IMR-90 (cell line): ENCODE results near the gene PRKCA. TPM values are rescaled to one million over a fixed set of nuclear protein-coding genes. Genes with fewer than 3 reads are reported as not detected.

ENCODE experiments used
- ATAC-seq: fragments of 200-7000 bp; cut with Tn5 transposase; 2 replicates; pipeline ENCODE4 v1.9.1; 2020; ENCODE audit warnings: low read depth, mild to moderate bottlenecking, moderate library complexity
- BruUV-seq: library from RNA; stranded (reverse); fragments of 400-500 nt; replicated peaks from 2 replicates; lab custom pipeline; 2021; lab: Mats Ljungman, UMichigan
- CTCF ChIA-PET: fragments of 300-600 bp; formaldehyde crosslinking; extraction: SDS; loops from one replicate; lab custom pipeline; 2021; ENCODE audit warnings: antibody characterized with exemption; lab: Yijun Ruan, JAX
- POLR2A ChIA-PET: fragments of 300-600 bp; sonication (Branson Sonifier 250); formaldehyde crosslinking; loops from one replicate; lab custom pipeline; 2022; ENCODE audit warnings: antibody characterized with exemption; ENCODE audit not compliant: unreplicated experiment; lab: Charles Lee
- DNase-seq: peaks from one replicate; pipeline ENCODE4 v3.0.0; 2013
- H2AFZ ChIP-seq: replicated peaks from 2 replicates; pipeline ENCODE3; 2013; ENCODE audit warnings: low read length, mild to moderate bottlenecking; ENCODE audit not compliant: poor library complexity
- H2AK5ac ChIP-seq: 2 replicates; pipeline ENCODE4 v1.6.1; 2013; ENCODE audit warnings: low read depth, low read length, inconsistent platforms
- H2AK9ac ChIP-seq: replicated peaks from 2 replicates; pipeline ENCODE3; 2013; ENCODE audit warnings: mild to moderate bottlenecking, low read depth, low read length, moderate library complexity; ENCODE audit not compliant: poor library complexity
- H2BK120ac ChIP-seq: 2 replicates; pipeline ENCODE4 v1.6.1; 2013; ENCODE audit warnings: low read depth, low read length, inconsistent platforms
- H2BK15ac ChIP-seq: 3 replicates; pipeline ENCODE4 v1.6.1; 2013; ENCODE audit warnings: low read depth, low read length, inconsistent platforms
- H2BK20ac ChIP-seq: 2 replicates; pipeline ENCODE4 v1.6.1; 2013; ENCODE audit warnings: low read depth, mild to moderate bottlenecking, inconsistent platforms, low read length, moderate library complexity
- H2BK5ac ChIP-seq: 2 replicates; pipeline ENCODE4 v1.6.1; 2013; ENCODE audit warnings: mild to moderate bottlenecking, low read depth, low read length, inconsistent platforms; ENCODE audit not compliant: poor library complexity, severe bottlenecking
- H3K14ac ChIP-seq: replicated peaks from 2 replicates; pipeline ENCODE4 v1.6.1; 2013; ENCODE audit warnings: low read depth, low read length, inconsistent platforms
- H3K18ac ChIP-seq: 2 replicates; pipeline ENCODE4 v1.6.1; 2013; ENCODE audit warnings: low read depth, low read length, control low read depth
- H3K23ac ChIP-seq: 2 replicates; pipeline ENCODE4 v1.6.1; 2013; ENCODE audit warnings: low read depth, low read length, inconsistent platforms
- H3K27ac ChIP-seq: 2 replicates; pipeline ENCODE4 v1.5.1; 2013; ENCODE audit warnings: mild to moderate bottlenecking, control low read depth, low read length; ENCODE audit not compliant: insufficient read depth
- H3K27me3 ChIP-seq: 2 replicates; pipeline ENCODE4 v1.6.1; 2013; ENCODE audit warnings: low read length; ENCODE audit not compliant: control insufficient read depth, insufficient read depth
- H3K36me3 ChIP-seq: 2 replicates; pipeline ENCODE4 v1.6.1; 2013; ENCODE audit warnings: low read length, mixed read lengths; ENCODE audit not compliant: control insufficient read depth, insufficient read depth
- H3K4ac ChIP-seq: 2 replicates; pipeline ENCODE4 v1.6.1; 2013; ENCODE audit warnings: low read depth, low read length, inconsistent platforms
- H3K4me1 ChIP-seq: 2 replicates; pipeline ENCODE4 v1.6.1; 2013; ENCODE audit warnings: low read length, mixed read lengths; ENCODE audit not compliant: control insufficient read depth, insufficient read depth
- H3K4me2 ChIP-seq: 2 replicates; pipeline ENCODE4 v1.6.1; 2013; ENCODE audit warnings: low read depth, mild to moderate bottlenecking, control low read depth, low read length, moderate library complexity
- H3K4me3 ChIP-seq: 2 replicates; pipeline ENCODE4 v1.5.1; 2013; ENCODE audit warnings: low read depth, mild to moderate bottlenecking, control low read depth, low read length, moderate library complexity; ENCODE audit not compliant: insufficient read depth
- H3K56ac ChIP-seq: 2 replicates; pipeline ENCODE4 v1.6.1; 2013; ENCODE audit warnings: low read length, inconsistent platforms; ENCODE audit not compliant: insufficient read depth; ENCODE audit errors: extremely low read depth
- H3K79me1 ChIP-seq, 2 experiments: 2 replicates each; pipeline ENCODE4 v1.6.1; 2013; ENCODE audit warnings: low read length in 2 of 2, inconsistent platforms in 1 of 2, low read depth in 1 of 2
- H3K9ac ChIP-seq: 2 replicates; pipeline ENCODE4 v1.6.1; 2013; ENCODE audit warnings: low read depth, low read length, control low read depth
- H3K9me1 ChIP-seq: 2 replicates; pipeline ENCODE4 v1.6.1; 2013; ENCODE audit warnings: low read length, inconsistent platforms; ENCODE audit not compliant: insufficient read depth
- H3K9me3 ChIP-seq: 2 replicates; pipeline ENCODE4 v1.6.1; 2013; ENCODE audit warnings: low read length; ENCODE audit not compliant: control insufficient read depth, insufficient read depth
- H4K20me1 ChIP-seq: 2 replicates; pipeline ENCODE4 v1.6.1; 2013; ENCODE audit warnings: low read length, inconsistent platforms; ENCODE audit not compliant: insufficient read depth
- H4K5ac ChIP-seq: 2 replicates; pipeline ENCODE4 v1.6.1; 2013; ENCODE audit warnings: mild to moderate bottlenecking, low read depth, low read length, control low read depth
- H4K8ac ChIP-seq, 2 experiments: 2 replicates each; pipeline ENCODE4 v1.6.1; 2013; ENCODE audit warnings: low read depth in 2 of 2, low read length in 2 of 2, control low read depth in 1 of 2, inconsistent platforms in 1 of 2
- H4K91ac ChIP-seq: 2 replicates; pipeline ENCODE4 v1.6.1; 2013; ENCODE audit warnings: low read depth, low read length, inconsistent platforms; ENCODE audit not compliant: insufficient read depth
- BHLHE40 ChIP-seq: fragments of 150-350 bp; IDR thresholded peaks from 2 replicates; pipeline ENCODE4 v1.6.1; 2016; ENCODE audit warnings: mild to moderate bottlenecking, low read depth, low read length
- FOS ChIP-seq: fragments of 150-350 bp; IDR thresholded peaks from 2 replicates; pipeline ENCODE4 v1.6.1; 2016; ENCODE audit warnings: low read depth, low read length
- MAFK ChIP-seq: IDR thresholded peaks from 2 replicates; pipeline ENCODE4 v1.6.1; 2012; ENCODE audit warnings: low read depth, low read length, improper control_type of control experiment
- MAZ ChIP-seq: IDR thresholded peaks from 2 replicates; pipeline ENCODE4 v1.6.1; 2012; ENCODE audit warnings: low read depth, mild to moderate bottlenecking, low read length, improper control_type of control experiment, moderate library complexity, borderline replicate concordance
- NFE2L2 ChIP-seq: fragments of 150-350 bp; IDR thresholded peaks from 2 replicates; pipeline ENCODE4 v1.6.1; 2016; ENCODE audit warnings: low read depth, mild to moderate bottlenecking, low read length
- RCOR1 ChIP-seq: IDR thresholded peaks from 2 replicates; pipeline ENCODE4 v1.6.1; 2012; ENCODE audit warnings: mild to moderate bottlenecking, low read length, improper control_type of control experiment; ENCODE audit not compliant: insufficient replicate concordance
- whole genome bisulfite sequencing, 2 experiments: methylation state at CpG; one replicate each; pipeline versions ENCODE4 v1.1.5 to v1.1.7; 2013; ENCODE audit warnings: missing lambda C conversion rate in 2 of 2; ENCODE audit not compliant: insufficient read length in 1 of 2; ENCODE audit errors: extremely low coverage in 2 of 2; 5-methylcytosine and 5-hydroxymethylcytosine counted together
- dilution Hi-C: fragments of 300-500 bp; cut with HindIII; formaldehyde crosslinking; loops from one replicate; pipeline ENCODE4 v1.14.3; 2018; ENCODE audit warnings: low sequenced_read_pairs; ENCODE audit not compliant: unreplicated experiment
- in situ Hi-C: fragments of 300-500 bp; cut with MboI; formaldehyde crosslinking; loops from 3 replicates; pipeline ENCODE4 v1.14.3; 2019; ENCODE audit warnings: low sequenced_read_pairs, inconsistent platforms, mixed read lengths
- intact Hi-C: fragments of 100-400 bp; cut with micrococcal nuclease; formaldehyde crosslinking; loops from 2 replicates; pipeline ENCODE4 v1.10.0; 2022
- polyA plus RNA-seq, 3 experiments: library from polyadenylated mRNA; depleted of rRNA; stranded (reverse); fragments of >200 nt; gene quantifications; 2 replicates each; pipeline ENCODE4 v1.2.3, GENCODE V29; 2012; ENCODE audit warnings: low replicate concordance in 1 of 3
- total RNA-seq: library from RNA; depleted of rRNA; stranded (reverse); fragments of >200 nt; gene quantifications from 2 replicates; pipeline ENCODE4 v1.2.3, GENCODE V29; 2012
- TF ChIP-seq, protein P1 (sequence below): conservative IDR thresholded peaks from 2 replicates; pipeline ENCODE4 v1.5.1; 2012; ENCODE audit warnings: mild to moderate bottlenecking, low read depth, low read length, improper control_type of control experiment

PRKCA gene
- total and polyA plus RNA-seq, 2 of the 4 experiments (the other 2 are of a cell fraction) = 31.0 to 46.0 TPM

DNA sequence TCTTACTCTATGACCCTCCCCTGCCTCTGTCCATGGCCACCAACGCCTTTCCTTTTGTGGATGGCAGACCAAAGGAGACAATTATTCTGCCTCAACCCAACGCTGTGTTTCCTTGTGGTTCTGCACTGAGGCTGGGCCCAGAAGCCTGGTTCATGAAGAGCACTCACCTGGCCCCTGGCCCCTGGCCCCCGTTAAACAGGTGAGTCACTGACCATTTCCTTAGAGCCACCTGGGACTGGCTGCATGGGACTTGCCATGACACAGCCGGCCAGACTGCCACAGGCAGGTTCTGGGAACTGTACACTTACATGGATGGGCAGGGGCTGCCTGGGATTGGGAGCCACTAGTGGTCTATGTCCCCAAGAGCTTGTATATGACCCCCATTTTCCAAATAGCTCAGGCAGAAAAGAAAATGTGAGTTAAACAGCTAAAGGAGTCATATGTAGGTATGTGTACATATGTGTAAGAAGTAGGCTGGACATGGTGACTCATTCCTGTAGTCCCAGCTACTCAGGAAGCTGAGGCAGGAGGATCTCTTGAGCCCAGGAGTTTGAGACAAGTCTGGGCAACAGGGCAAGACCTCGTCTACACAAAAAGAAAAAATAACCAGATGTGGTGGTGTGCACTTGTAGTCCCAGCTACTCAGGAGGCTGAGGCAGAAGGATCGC is 350.6 kb downstream of the PRKCA start:
- ChIA-PET POLR2A (no interaction called here), CTCF (interaction anchor here (0.6 kb wide), 1 partner anchor 8 kb away, joined by 4 read pairs; no protein-coding TSS in a partner anchor)
- Histone ChIP-seq H3K23ac (no peak overlapping the region), H4K8ac (no peak overlapping the region), H2AK5ac (peak overlapping the region; percentile 48; the same call in 1 of the 2 replicates), H4K5ac (no peak overlapping the region), H3K56ac (no peak overlapping the region), H2BK15ac (no peak overlapping the region), H3K9me3 (no peaks in the 10 kb centered on the region), H3K14ac (no peak overlapping the region), H3K9me1 (peaks cover 43% of the 10 kb centered on the region), H3K27ac (no peak overlapping the region), H3K4me3 (no peak overlapping the region), H4K91ac (no peak overlapping the region), H3K36me3 (peaks cover 8% of the 10 kb centered on the region; the same call in 1 of the 2 replicates), H3K18ac (no peak overlapping the region), H3K4ac (no peak overlapping the region), H3K4me1 (peaks cover 18% of the 10 kb centered on the region), H2AK9ac (peak overlapping the region; percentile 34), H3K79me1 (peaks cover 12 to 63% of the 10 kb centered on the region in 2 experiments), H2BK5ac (no peak overlapping the region), H3K9ac (no peak overlapping the region), H2BK20ac (no peak overlapping the region), H2BK120ac (no peak overlapping the region), H3K27me3 (no peaks in the 10 kb centered on the region), H2AFZ (no peak overlapping the region), H3K4me2 (no peak overlapping the region), H4K20me1 (peaks cover 5% of the 10 kb centered on the region; the same call in 1 of the 2 replicates)
- BruUV-seq = no TSS peak
- 92% methylated on average over 3 of the region's 6 CpGs; no CpG with 5 or more reads in 1 of the 2 experiments for WGBS, 2 experiments
- dilution Hi-C loops (no loop called here), in situ Hi-C loops (loop anchor here (25.0 kb wide), 1 partner anchor 1416 kb away; no protein-coding TSS in a partner anchor), intact Hi-C loops (no loop called here)
- ATAC-seq (no peak; the same call in 1 of the 2 replicates), DNase-seq (peak; percentile 74)
- TF ChIP-seq MAFK (no peak), FOS (peak; percentile 43; the same call in 1 of the 2 replicates), NFE2L2 (no peak), RCOR1 (no peak), BHLHE40 (no peak), MAZ (no peak)
- TF ChIP-seq, protein P1, sequence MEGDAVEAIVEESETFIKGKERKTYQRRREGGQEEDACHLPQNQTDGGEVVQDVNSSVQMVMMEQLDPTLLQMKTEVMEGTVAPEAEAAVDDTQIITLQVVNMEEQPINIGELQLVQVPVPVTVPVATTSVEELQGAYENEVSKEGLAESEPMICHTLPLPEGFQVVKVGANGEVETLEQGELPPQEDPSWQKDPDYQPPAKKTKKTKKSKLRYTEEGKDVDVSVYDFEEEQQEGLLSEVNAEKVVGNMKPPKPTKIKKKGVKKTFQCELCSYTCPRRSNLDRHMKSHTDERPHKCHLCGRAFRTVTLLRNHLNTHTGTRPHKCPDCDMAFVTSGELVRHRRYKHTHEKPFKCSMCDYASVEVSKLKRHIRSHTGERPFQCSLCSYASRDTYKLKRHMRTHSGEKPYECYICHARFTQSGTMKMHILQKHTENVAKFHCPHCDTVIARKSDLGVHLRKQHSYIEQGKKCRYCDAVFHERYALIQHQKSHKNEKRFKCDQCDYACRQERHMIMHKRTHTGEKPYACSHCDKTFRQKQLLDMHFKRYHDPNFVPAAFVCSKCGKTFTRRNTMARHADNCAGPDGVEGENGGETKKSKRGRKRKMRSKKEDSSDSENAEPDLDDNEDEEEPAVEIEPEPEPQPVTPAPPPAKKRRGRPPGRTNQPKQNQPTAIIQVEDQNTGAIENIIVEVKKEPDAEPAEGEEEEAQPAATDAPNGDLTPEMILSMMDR = no peak
